OCI-LY1 (cell line): ENCODE measurements around the gene SYT9.

Source experiments
- H2AFZ ChIP-seq: fragments of 200-600 bp; sonication (generic), shearing (Covaris generic); 2 replicates; pipeline ENCODE4 v1.6.0; 2014; ENCODE audit warnings: antibody characterized with exemption, mild to moderate bottlenecking, low read length
- H3F3A ChIP-seq: fragments of 200-600 bp; sonication (generic), shearing (Covaris generic); 2 replicates; pipeline ENCODE4 v1.6.0; 2014; ENCODE audit warnings: mild to moderate bottlenecking, antibody characterized with exemption, low read length, moderate library complexity; ENCODE audit not compliant: insufficient read depth
- H3K27ac ChIP-seq: fragments of 200-600 bp; sonication (generic); 2 replicates; pipeline ENCODE4 v1.5.1; 2014; ENCODE audit warnings: low read length, mixed run types, mild to moderate bottlenecking, low read depth; ENCODE audit not compliant: poor library complexity, severe bottlenecking
- H3K27me3 ChIP-seq: fragments of 200-600 bp; sonication (generic); 2 replicates; pipeline ENCODE4 v1.6.0; 2014; ENCODE audit warnings: antibody characterized with exemption, mild to moderate bottlenecking, low read length, moderate library complexity; ENCODE audit not compliant: insufficient read depth
- H3K36me3 ChIP-seq: fragments of 200-600 bp; sonication (generic); 2 replicates; pipeline ENCODE4 v1.6.1; 2014; ENCODE audit warnings: mild to moderate bottlenecking, antibody characterized with exemption, low read length, moderate library complexity, mixed read lengths; ENCODE audit not compliant: insufficient read depth
- H3K4me1 ChIP-seq: fragments of 200-600 bp; sonication (generic); 2 replicates; pipeline ENCODE4 v1.5.1; 2014; ENCODE audit warnings: mild to moderate bottlenecking, low read length, moderate library complexity; ENCODE audit not compliant: insufficient read depth, severe bottlenecking
- H3K4me2 ChIP-seq: fragments of 200-600 bp; sonication (generic), shearing (Covaris generic); 2 replicates; pipeline ENCODE4 v1.6.1; 2014; ENCODE audit warnings: low read length
- H3K4me3 ChIP-seq: fragments of 200-600 bp; sonication (generic); 2 replicates; pipeline ENCODE4 v1.5.1; 2014; ENCODE audit warnings: low read length, low read depth, mild to moderate bottlenecking, mixed read lengths; ENCODE audit not compliant: poor library complexity, severe bottlenecking
- H3K79me2 ChIP-seq: fragments of 200-600 bp; shearing (Covaris generic); 2 replicates; pipeline ENCODE4 v1.6.1; 2016; ENCODE audit warnings: mixed run types, low read length, mixed read lengths; ENCODE audit not compliant: insufficient read depth
- H3K9ac ChIP-seq: fragments of 200-600 bp; sonication (generic), shearing (Covaris generic); 2 replicates; pipeline ENCODE4 v1.6.1; 2014; ENCODE audit warnings: mild to moderate bottlenecking, low read length, mixed read lengths
- H3K9me2 ChIP-seq: fragments of 200-600 bp; sonication (generic), shearing (Covaris generic); 2 replicates; pipeline ENCODE4 v1.6.1; 2014; ENCODE audit warnings: low read depth, mild to moderate bottlenecking, low read length, mixed read lengths
- H3K9me3 ChIP-seq: fragments of 200-600 bp; shearing (Covaris generic); 2 replicates; pipeline ENCODE4 v1.6.1; 2014; ENCODE audit warnings: low read length, mixed read lengths
- H4K20me1 ChIP-seq: fragments of 200-600 bp; sonication (generic), shearing (Covaris generic); 2 replicates; pipeline ENCODE4 v1.6.0; 2016; ENCODE audit warnings: mild to moderate bottlenecking, low read length; ENCODE audit not compliant: insufficient read depth
- EZH2 ChIP-seq: fragments of 200-600 bp; sonication (generic), shearing (Covaris generic); IDR thresholded peaks from 2 replicates; pipeline ENCODE4 v1.8.0; 2017; ENCODE audit warnings: borderline replicate concordance, mixed run types, mild to moderate bottlenecking, antibody characterized with exemption, low read length, moderate library complexity, mixed read lengths
- TF ChIP-seq, protein P1 (sequence below): fragments of 200-600 bp; sonication (generic), shearing (Covaris generic); IDR thresholded peaks from 2 replicates; pipeline ENCODE4 v1.5.1; 2017; ENCODE audit warnings: mild to moderate bottlenecking, antibody characterized with exemption, low read length, moderate library complexity, mixed read lengths

Gene SYT9

DNA sequence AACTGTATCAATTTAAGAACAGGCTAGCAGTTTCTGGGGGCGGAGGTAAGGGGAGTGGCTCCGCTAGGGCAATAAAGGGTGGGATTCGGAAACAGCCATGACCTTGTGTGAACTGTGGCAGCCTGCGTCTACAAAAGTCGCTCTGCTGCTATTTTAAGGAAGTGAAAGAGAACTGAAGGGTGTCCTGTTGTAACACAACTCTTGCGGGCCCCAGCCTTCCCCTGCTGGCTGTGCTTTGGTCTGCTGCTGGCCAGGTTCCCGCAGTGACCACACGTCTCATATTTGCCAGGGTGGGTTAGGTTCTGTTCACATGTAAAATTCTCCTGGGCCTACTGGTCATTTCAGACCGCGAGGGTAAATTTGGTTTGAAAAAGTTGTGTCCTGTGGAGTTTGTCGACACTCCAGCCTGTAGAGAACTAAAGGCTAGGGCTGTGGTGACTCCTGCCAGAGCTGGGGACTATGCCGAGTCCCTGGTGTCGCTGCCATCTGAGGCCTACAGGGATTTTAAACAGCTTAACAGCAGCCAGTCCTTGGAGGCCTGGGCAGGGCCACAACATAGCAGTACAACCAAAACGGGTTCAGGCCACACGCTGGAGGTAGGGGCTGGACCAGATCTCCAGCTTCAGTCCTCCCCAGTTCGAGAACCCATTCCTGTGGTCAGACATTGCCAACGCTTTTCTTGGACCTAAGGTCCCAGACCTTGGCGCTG lies 261.0 kb downstream of the SYT9 start:
- Histone ChIP-seq H3K79me2 (peaks cover 16% of the 10 kb centered on the region; the same call in 1 of the 2 replicates), H3K4me1 (peaks cover 51% of the 10 kb centered on the region), H3K36me3 (no peaks in the 10 kb centered on the region), H3K9me3 (no peaks in the 10 kb centered on the region), H3K27me3 (no peaks in the 10 kb centered on the region), H3K4me3 (peak overlapping the region; percentile 89), H3K9ac (peak overlapping the region; percentile 89), H4K20me1 (no peaks in the 10 kb centered on the region), H3K27ac (peak overlapping the region; percentile 92), H3K4me2 (peak overlapping the region; percentile 83), H3F3A (0 out of 2 replicates have a peak, but pooled peaks cover 4% of the 10 kb centered on the region), H2AFZ (no peak overlapping the region), H3K9me2 (no peaks in the 10 kb centered on the region)
- TF ChIP-seq EZH2, result no peak

DNA sequence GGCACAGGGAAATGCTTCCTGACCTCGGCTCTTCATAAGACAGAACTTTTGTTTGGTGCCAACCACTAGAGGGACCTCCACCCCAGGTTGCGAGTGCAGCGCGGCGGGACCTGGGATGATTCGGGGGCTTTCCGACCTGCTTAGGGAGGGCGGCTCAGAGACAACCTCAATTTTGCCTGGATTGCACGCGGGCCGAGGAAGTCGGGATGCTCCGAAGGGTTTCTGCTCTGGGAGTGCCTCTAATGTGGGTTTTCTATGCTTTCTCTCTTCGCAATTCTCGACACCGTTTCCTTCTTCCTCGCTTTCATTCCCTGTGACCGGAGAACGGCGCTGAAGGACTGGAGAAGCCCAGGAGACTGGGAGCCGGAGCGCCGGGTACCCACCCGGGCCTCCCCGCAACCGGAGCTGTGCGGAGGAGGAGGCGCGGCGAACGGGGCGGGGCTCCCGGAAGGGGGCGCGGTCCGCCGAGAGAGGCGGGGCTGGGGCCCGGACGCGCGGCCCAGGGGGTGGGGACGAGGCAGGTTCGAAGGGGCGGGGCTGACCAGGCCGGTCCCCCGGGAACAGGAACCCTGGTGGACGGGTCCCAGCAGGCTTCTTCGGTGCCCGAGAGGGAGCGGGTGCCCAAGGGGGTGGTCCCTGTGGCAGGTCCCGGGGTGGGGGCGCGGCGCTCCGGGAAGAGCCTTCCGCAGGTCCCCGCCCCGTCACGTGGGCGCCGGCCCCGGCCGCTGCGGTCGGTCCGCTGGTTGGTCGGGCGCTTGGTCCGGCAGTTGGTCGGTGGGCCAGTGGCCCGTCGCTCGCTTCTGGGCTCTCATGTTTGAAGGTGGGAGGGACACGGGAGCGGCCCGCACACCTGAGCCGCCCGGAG lies 261.8 kb downstream of the SYT9 start, which contains the start of gene PPFIBP2:
Gene PPFIBP2 (plus strand): TSS at position 766 of the 865 bp plus-strand sequence. CDS start 35,477 bp downstream, outside the sequence.
- Histone ChIP-seq H3K9me3 (no peaks in the 10 kb centered on the region), H3K4me2 (peak within 1 kb of the TSS; percentile 83), H4K20me1 (no peaks in the 10 kb centered on the region), H3K27me3 (no peaks in the 10 kb centered on the region), H3K36me3 (no peaks in the 10 kb centered on the region), H3K4me1 (peaks cover 53% of the 10 kb centered on the region), H3K9ac (peak within 1 kb of the TSS; percentile 89), H3K4me3 (peak within 1 kb of the TSS; percentile 89), H2AFZ (no peak within 1 kb of the TSS), H3K27ac (peak within 1 kb of the TSS; percentile 92), H3K79me2 (peaks cover 16% of the 10 kb centered on the region; the same call in 1 of the 2 replicates), H3K9me2 (no peaks in the 10 kb centered on the region), H3F3A (0 out of 2 replicates have a peak, but pooled peaks cover 4% of the 10 kb centered on the region)
- TF ChIP-seq EZH2, result no peak
- TF ChIP-seq, protein P1, sequence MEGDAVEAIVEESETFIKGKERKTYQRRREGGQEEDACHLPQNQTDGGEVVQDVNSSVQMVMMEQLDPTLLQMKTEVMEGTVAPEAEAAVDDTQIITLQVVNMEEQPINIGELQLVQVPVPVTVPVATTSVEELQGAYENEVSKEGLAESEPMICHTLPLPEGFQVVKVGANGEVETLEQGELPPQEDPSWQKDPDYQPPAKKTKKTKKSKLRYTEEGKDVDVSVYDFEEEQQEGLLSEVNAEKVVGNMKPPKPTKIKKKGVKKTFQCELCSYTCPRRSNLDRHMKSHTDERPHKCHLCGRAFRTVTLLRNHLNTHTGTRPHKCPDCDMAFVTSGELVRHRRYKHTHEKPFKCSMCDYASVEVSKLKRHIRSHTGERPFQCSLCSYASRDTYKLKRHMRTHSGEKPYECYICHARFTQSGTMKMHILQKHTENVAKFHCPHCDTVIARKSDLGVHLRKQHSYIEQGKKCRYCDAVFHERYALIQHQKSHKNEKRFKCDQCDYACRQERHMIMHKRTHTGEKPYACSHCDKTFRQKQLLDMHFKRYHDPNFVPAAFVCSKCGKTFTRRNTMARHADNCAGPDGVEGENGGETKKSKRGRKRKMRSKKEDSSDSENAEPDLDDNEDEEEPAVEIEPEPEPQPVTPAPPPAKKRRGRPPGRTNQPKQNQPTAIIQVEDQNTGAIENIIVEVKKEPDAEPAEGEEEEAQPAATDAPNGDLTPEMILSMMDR, result peak; percentile 83

DNA sequence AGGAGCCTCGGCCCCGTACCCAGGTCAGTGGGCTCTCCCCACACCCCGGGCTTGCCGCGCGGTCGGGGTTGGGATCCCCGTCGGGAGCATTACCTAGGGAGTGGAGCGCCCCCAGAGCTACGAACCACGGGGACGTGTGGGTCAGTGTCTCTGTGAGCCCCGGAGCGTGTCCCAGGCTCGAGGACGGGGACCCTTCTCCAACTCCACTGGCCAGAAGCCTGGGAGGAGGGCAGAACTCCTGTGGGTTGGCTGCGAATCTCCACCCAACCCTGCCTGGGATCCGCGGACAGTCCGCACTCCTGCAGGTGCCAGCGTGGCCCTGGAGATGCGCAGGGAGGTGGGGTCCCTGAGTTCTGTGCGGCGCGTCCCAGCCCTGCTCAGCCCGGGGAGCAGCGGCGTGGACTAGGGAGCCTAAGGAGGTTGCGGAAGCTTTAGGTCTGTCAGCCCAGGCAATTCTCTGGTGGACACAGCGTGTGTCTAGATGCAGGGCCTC lies 262.4 kb downstream of the SYT9 start:
- Histone ChIP-seq H2AFZ (no peak overlapping the region), H3K4me1 (peaks cover 60% of the 10 kb centered on the region), H3K79me2 (peaks cover 16% of the 10 kb centered on the region; the same call in 1 of the 2 replicates), H3K9me3 (no peaks in the 10 kb centered on the region), H3K27ac (peak overlapping the region; percentile 92), H3K4me3 (peak overlapping the region; percentile 89), H3F3A (0 out of 2 replicates have a peak, but pooled peaks cover 4% of the 10 kb centered on the region), H3K4me2 (peak overlapping the region; percentile 83), H4K20me1 (no peaks in the 10 kb centered on the region), H3K27me3 (no peaks in the 10 kb centered on the region), H3K9ac (peak overlapping the region; percentile 89), H3K36me3 (no peaks in the 10 kb centered on the region), H3K9me2 (no peaks in the 10 kb centered on the region)
- TF ChIP-seq EZH2, result no peak

DNA sequence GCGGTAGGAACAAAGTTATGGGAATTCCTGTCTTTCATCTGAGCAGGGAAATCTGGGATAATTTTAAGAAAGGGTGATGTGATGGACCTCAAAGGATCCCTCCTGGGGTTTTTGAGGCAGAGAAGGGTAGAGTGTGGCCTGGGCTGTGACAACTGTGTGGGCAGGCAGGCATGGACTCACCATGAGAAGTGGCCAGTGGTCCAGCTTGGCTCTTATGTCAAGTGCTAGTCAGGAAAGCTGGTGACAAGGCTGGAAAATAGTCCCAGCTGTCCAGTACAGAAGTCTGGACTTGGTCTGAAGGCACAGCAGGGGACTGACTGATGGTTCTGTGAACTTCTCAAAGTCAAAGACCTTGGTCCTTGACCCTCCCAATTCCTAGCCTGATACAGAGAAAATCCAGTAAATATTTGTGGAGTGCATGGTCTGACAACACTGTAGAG lies 263.8 kb downstream of the SYT9 start:
- Histone ChIP-seq H3K36me3 (no peaks in the 10 kb centered on the region), H3K9ac (peak overlapping the region; percentile 89), H3K79me2 (peaks cover 16% of the 10 kb centered on the region; the same call in 1 of the 2 replicates), H3K4me3 (peak overlapping the region; percentile 89), H3K27me3 (no peaks in the 10 kb centered on the region), H3K27ac (peak overlapping the region; percentile 92), H2AFZ (no peak overlapping the region), H3K4me2 (peak overlapping the region; percentile 83), H3K4me1 (peaks cover 73% of the 10 kb centered on the region), H3F3A (peaks cover 7% of the 10 kb centered on the region; the same call in 1 of the 2 replicates), H3K9me3 (no peaks in the 10 kb centered on the region), H4K20me1 (no peaks in the 10 kb centered on the region), H3K9me2 (no peaks in the 10 kb centered on the region)
- TF ChIP-seq EZH2, result no peak
- TF ChIP-seq, protein P1, result no peak
